Activated CD4-positive, alpha-beta T cell treated with anti-CD3 and anti-CD28 coated beads for 24 hours (primary cell): ENCODE results near the gene EFNA5.
A peak's percentile ranks its signal among the peaks of the same experiment; 100 is the strongest.

Experiments
- DNase-seq, 2 donors: peaks; one replicate each; pipeline ENCODE4 v3.0.0-alpha.2; 2020; ENCODE audit warnings: low read depth in 2 of 2

The EFNA5 gene

DNA sequence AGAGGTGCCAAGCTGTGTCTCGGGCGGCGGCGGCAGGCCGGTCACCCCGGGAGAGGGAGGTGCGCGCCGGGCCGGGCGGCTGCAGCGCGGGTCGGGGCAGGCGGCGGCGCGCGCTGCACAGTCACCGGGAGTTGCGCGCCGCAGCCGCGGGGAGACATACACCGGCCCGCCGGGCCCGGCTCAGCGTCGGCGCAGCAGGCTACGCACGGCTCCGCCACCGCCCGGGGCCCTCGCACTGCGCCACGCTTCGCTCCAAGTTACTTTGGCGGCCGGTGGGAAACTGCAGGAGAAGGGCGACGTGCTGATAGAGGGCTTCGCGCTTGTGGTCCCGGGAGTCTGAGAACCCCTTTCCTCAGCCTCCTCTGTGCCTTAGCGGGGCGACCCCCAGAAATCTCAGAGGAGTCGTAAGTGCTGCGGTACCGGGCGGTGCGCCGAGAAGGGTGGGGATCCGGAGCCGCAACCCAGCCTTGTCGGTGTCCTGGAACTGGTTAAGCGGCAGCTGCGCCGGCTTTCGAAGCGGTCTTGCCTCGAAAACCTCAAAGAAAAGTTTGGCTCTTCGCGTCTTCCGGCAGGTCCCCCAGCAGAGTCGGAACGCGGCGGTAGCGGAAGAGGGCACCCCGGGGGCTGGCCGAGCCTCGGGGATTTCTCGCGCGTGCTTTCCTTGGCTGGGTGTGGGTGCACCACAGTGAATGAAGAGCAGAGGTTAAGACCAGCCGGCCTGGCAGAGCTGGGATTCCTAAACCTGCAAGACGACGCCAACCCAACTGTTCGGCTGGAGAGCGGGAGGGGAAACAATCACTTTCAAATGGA is at the start of gene EFNA5:
Gene EFNA5, minus strand, starts transcription at position 6 of the 810 bp plus-strand sequence.
- DNase-seq = no peak

DNA sequence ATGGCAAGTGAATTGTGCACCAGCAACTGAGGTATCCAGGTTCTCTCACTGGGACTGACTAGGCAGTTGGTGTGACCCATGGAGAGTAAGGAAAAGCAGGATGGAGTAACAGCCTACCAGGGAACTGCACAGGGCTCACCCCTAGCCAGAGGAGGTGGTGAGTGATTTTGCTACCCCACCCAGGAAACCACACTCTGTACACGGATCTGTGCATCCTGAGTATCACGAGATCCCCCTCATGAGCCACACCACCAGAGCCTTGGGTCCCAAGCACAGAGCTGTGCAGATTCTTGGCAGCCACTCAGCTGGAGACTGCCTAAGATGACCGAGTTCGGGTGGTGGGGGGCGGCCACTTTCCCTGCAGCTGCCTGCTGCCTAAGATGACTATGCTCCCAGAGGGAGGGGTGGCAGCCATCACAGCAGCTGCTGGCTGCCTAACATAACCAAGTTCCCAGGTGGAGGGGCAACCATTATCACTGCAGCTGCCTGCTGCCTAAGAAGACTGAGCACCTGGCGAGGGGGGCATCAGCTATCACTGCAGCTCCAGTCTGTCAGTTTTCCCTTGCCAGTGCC is 48.4 kb upstream of the EFNA5 start:
- DNase-seq = no peak

DNA sequence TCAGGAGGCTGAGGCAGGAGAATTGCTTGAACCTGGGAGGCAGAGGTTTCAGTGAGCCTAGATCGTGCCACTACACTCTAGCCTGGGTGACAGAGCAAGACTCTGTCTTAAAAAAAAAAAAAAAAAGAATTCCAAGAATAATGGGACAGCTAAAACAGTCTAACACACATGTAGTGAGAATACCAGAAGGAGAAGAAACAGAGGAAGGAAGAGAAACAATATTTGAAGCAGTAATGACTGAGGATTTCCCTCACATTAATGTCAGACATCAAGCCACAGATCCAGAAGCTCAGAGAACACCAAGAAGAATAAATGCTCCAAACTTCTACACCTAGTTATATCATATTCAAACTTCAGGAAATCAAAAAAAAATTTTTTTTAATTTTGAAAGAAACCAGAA is 47.1 kb upstream of the EFNA5 start:
- no peak for DNase-seq

DNA sequence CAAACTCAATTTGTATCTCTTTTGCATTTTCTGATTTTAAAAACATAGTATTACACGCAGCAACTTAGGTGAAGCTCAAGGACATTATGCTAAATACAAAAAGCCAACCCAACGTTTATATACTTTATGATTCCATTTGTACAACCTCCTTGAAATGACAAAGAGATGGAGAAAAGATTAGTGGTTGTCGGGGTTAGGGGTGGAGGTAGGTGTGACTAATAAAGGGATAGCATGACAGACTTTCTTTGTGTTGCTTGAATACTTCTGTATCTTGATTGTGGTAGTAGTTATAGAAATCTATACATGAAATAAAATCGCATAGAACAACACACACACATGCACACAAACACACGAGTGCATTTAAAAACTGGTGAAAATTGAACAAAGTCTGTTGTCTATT is 42.5 kb upstream of the EFNA5 start:
- no peak for DNase-seq

DNA sequence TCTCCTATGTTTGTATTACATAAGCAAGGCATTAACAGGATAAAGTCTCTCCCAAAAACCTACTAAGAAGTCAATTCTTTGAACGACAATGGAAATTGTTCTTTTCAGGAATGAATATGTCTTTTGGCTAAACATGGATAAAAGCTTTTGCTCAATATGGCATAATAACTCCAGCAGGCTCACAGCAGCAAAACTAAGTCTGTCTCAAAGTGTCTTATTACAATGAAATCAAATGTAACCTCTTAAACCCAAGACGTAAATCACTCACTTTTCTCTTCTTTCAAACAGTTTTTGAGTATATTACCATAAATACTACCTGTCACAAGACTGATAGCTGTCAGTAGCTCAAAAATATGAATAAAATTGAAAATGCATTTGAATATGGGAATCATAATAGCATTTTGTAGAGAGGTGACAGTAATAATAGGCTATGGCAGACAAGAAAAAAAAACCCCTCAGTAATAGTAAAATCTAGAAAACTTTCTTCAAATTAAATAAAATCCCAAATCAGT is 41.7 kb upstream of the EFNA5 start:
- no peak for DNase-seq

DNA sequence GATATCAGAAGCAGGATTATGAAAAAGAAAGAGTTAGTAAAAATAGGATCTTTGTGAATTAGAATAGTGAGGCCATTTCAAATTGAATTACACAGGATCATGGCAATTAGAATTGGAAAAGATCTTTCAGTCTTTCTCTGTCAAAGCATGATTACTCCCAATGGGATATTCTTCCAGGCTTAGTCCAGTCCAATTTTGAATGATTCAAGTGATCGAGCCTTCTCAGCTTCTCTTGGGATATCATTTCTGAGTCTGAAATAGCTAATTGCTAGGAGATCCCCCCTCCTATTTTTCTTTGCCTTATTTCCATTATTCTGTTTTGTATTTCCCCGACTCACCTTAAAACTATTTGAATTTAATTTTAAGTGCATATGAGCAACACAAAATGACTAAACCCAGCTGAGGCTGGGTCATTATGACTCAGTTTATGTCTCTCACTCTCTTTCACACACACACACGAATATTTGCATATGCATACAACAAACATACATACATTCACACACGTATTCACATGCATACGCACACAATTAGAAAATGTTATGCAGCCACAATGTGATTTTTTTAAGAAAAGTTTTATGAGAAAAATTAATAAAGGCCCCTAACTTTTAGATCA is 34.8 kb upstream of the EFNA5 start:
- no peak for DNase-seq

DNA sequence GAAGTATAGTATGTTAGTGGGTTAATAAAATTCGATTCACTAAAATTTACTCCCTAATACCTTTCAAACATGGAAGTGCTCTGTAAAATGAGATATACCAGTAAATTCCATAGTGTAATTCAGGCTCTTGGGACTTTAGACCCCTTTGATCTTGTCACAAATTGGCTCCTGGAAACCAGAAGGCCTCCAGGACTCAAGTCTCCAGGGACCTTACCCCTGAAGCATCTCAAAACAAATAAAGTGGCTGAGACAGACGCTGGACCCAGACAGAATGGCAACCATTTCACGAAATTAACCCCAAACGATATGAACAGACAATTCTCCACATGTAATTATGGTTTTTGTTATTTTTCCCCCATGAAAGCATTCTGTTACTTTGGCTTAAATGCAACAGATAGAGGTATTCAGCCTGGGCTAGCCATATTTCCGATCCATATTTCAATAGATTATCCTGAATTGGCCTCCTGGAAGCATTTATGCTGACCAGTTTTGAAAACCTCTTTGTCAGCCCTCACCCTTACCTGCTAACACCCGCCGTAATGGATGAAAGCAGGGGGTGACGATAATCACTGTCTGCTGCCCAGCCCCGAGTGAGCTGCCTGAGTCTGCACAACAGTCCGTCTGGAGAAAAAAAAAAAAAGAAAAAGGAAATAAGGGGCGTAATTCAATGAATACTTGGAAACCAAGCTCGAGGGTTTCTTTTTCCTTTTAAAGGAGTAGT is 34.1 kb upstream of the EFNA5 start:
- DNase-seq = no peak

DNA sequence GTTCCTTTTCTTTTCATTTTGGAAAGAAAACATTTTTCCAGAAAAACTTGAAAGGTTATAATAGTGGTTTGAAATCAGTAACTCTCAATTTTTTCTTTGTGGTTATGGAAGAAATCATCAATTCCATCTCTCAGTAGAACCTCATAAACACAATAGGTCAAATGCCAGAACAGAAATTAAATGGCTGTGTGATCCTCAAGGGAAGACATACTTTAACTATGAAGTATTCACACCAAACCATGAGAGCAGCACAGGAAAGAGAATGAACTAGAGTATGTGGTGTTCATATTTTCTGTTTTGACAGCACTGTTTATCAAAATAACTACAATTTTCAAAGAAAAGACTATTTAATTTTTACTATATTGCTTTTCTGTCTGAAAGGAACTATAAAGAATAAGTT is 29.7 kb upstream of the EFNA5 start:
- no peak for DNase-seq

DNA sequence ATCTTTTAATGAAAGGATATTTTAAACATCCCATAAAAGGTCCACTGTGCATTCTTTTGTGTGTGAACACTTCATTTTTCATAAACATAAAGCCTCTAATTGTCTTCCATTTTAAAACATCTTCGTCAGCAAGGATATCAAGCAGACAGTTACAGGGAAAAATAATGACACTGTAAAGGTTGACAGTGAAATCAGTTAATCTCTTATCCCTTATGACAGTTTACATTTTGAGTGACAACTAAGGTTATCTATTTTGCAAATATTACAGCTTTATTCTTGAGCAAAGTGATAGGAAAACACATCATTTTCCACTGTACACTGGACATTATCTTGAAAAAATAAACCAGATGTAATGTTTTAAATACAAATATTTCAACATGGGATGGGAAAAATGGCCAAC is 28.7 kb upstream of the EFNA5 start:
- no peak for DNase-seq

DNA sequence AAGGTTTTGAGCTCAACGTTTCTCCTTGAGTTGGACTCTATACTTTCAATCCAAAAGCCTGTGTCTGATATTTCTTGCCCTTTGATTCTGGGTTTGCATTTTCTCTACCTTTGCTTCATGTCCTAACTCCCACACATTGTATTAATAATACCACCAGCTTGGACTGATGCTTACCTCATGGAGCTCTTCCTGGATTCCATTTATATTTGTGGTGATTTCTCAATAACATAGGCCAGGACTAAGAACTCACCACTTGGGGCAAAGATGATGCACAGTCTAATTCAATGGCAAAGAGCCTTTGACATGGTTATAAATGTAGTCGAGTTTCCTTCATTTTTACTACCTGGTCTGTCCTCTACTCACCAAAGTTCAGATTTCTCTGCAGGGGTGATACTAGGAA is 27.5 kb upstream of the EFNA5 start:
- no peak for DNase-seq

DNA sequence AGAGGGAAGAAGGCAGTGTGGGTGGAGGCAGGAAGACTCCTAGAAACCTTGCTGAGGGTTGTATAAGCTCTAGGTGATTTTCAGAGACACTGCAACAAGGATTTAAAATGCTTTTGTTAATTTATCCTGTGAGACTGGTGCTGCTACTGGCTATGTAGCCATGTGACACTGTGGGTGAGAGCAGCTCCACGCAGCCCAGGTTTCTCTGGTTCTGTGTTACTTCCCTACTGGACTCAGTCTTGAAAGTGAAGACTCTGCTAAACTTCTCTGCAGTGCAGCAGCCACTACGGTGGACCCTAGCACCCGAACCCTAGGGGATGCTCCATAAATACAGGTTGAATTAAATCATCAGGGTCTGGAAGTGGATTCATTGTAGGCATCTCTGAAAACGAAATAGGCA is 25.8 kb upstream of the EFNA5 start:
- DNase-seq = no peak

DNA sequence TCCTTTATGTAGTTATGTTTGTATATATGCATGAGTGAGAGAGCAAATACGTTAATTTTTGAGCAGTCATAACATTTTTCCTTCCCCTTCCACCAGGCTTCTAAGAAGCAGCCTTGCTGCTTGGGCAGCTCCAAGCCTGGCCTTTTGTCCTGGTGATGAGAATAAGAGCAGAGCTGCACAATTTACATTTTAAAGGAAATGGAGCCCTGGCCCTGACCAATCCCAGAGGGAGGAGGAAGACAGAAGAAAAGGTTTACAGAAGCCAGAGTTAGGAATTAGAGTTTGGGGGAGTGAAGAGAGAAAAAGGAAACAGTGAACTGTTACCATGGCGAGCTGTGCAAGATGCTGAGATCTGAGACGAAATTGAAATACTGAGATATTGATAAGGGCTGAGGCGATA is 25.3 kb upstream of the EFNA5 start:
- DNase-seq = no peak

DNA sequence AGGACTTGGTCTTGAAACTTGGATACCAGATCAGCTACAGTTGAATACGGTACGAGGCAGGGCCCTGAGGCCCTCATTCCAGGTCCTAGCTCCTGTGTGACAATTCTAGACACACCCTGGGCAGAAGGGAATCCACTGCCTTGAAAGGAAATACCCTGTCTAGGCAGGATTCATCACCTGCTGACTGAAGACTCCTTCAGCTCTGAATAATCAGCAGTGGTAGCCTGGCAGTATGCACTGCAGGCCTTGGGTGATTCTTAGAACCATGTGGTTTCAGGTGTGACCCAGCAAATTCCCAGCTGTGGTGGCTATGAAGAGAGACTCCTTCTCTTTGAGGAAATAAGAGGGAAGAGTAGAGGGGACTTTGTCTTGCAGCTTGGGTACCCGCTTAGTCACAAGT is 17.2 kb upstream of the EFNA5 start:
- DNase-seq = no peak

DNA sequence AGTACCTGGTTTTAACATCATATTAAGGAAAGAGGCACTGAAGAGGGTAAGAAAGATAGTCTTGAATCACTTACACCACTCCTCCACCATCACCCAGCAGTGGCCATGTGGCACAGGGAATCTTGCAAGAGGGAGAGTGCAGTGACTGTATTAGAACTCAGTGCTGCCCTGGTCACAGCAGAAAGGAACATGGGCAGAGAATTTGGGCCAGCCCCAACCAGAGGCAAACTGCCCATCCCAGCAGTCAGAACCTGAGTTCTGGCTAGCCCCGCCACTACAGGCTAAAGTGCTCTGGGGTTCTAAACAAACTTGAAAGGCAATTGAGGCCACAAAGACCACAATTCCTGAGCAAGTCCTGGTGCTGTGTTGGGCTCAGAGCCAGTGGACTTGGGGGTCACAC is 16.7 kb upstream of the EFNA5 start:
- no peak for DNase-seq

DNA sequence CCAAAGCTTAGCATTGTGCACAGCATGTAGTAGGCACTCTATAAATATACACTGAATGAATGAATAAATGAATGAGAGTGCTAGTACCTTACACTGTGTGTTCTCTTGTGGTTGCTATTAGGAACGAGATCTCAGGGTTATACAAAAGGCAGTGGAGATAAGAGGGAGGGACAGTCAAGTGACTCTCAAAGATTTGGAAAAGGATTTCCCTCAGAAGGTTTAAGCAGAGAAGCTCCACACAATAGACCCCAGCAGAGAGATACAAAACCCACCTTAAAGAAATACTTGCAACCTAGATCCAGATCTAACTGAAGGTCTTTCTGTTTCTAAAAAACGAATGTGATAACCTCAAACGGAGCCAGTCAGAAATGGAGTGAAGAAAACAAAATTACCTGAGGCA is 11.8 kb upstream of the EFNA5 start:
- DNase-seq = no peak

DNA sequence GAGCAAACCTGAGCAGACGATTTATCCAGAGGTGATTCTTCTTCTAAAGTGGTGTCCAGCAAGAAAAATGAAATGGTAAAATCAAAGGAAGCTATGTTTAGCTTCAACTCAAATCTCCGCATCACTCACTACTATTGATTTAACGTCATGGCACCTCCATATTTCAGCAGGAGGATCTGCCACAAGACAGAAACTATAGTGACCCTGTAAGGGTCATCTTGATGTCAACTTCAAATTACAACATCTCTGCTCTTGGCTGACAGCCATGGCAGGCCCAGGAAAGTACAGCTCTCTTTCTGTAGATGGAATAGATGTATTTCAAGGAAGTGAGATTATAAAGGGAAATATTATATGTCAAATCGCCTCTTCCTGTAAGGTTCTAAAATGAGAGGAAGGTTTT is 10.1 kb upstream of the EFNA5 start:
- DNase-seq = no peak

DNA sequence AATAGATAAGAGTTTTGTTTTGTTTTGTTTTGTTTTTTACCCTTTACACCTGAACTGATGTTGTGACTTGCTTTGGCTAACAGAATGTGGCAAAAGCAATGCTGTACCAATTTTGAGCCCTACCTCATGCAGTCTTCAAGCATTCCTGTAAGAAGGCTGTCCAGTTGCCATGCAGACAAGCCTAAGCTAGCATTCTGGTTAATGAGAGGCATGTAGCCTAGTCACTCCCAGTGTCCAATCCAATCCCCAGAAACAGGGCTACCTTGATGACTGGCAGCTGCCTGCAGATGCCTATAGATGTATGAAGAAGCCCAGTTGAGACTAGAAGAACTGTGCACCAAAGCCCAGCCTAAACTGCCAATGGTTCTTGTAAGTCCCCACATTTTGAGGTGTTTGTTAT is 9.4 kb upstream of the EFNA5 start:
- no peak for DNase-seq

DNA sequence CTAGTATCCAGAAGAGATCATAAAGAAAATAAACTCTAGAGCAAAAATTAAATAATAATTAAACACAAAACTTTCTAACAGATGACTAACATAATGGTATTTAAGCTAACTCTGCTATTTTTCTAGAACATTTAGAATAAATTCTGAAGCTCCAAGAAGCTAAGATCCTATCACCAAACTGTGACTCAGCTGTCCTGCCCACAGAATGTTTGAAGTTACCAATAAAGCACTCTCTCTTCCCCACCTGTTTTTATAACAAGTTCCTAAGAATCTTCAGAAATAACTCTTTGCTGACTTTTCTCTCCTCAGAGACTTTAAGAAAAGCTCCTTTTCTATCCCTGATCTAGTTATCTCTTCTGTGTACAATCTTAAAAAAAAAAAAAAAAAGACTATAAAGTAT is 6.0 kb upstream of the EFNA5 start:
- no peak for DNase-seq

DNA sequence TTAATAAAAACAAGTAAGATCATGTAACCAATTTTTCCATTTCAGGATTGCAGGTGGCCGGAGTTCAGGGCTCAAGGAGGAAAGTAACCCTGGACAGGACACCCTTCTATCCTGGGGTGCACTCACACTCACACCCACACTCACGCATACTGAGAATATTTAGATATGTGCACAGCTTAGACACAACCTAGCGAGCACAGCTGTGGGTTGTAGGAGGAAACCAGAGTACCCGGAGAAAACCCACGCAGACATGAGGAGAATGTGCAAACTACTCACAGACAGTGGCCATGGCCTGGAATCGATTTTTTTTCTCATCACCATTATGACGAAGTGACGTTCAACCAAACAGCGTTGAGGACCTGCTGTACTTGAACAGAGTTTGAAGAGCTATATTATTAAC is 4.5 kb upstream of the EFNA5 start:
- DNase-seq = no peak

DNA sequence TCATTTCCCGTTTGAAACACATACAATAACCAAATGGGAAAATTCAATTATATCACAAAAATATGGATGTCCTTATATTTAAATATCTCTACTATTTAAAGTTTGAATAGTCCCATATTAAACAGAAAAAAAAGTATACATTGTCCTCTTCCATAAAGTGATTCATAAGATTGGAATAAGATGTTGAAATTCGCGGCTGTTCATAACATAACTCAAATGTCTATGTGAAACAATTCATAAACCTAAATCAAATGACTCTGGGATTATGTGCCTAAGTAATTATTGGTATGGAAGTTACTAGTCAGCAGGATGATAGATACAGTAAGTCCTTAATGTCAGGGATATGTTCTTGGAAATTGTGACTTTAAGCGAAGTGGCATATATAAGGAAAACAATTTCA is 3.9 kb upstream of the EFNA5 start:
- no peak for DNase-seq

DNA sequence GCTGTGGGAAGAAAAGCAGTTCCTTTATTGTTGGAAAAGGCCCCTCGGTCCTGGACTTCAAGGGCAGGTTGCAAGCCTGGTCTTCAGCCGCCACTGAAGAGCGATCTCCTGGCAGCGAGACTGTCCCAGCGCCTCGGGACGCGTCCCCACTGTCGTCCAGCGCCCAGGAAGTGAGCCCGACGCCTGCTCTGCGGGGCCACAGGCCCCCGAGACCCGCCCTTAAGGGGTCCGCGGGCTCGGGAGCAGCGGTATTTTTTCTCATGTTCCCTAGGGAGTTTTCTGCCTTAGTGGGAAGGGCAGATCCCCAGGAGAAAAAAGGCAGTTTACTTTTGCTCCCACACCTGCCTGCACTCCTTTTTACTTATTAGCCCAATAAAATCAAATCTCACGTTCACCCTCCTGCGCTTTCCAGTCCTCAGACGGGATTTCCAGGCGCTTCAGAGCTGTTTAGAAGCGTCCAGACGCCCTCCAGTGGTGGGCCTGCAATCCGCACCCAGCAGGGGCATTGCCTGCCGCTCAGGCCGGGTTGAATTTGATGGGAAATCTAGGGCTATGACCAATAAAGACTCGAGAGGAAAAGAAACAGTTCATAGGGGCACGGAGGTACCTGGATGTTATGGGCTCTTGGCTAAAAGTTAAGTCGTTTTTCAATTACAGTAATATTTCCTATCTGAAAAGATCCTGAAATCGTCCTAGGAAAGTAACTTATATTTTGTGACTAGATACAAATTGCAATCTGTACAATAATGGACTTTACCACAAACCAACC is 2.8 kb upstream of the EFNA5 start:
- DNase-seq = peak; percentile 65 to 72

DNA sequence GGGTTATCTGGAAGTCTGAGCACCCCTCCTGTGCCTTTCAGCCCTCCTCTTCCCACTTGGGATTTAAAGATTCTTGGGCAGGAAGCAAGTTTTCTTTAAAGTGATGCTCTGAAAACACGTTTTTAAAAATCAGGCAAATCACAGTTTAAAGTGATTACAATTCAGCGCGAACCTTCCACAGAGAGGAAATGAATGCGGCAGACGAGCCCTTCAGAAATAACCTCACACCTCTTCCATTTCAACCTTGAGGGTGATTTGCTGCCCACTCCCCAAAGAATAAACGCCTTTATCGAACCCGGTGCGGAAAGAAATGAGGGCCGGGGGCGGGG is 2.3 kb upstream of the EFNA5 start:
- DNase-seq = no peak
